SK-N-SH (cell line): ENCODE data around the gene AMT. TPM values are rescaled to one million over a fixed set of nuclear protein-coding genes. Genes with fewer than 3 reads are reported as not detected.
"Not testable (repeated sequence)": the region's sequence is repeated elsewhere in the genome, so short reads cannot be mapped to it uniquely, and the experiment has no call there.

Experiments used
- CTCF ChIA-PET: fragments of 300-600, 350-600 bp; formaldehyde crosslinking; extraction: SDS; loops from one replicate; lab custom pipeline; 2021; lab: Yijun Ruan, JAX
- POLR2A ChIA-PET: fragments of 350-600 bp; sonication (Branson Sonifier 250); formaldehyde crosslinking; extraction: SDS; loops from one replicate; lab custom pipeline; 2020; ENCODE audit warnings: antibody characterized with exemption, inconsistent platforms; lab: Yijun Ruan, JAX
- DNase-seq: peaks from one replicate; pipeline ENCODE4 v3.0.0; 2012
- H2AFZ ChIP-seq: fragments of 200-600 bp; sonication (generic); 2 replicates; pipeline ENCODE4 v1.8.1; 2016; ENCODE audit warnings: antibody characterized with exemption, mild to moderate bottlenecking, low read depth
- H3F3A ChIP-seq: fragments of 200-600 bp; sonication (generic); replicated peaks from 2 replicates; pipeline ENCODE3; 2016; ENCODE audit warnings: antibody characterized with exemption, mild to moderate bottlenecking; ENCODE audit not compliant: insufficient read depth
- H3K27ac ChIP-seq, 2 experiments: fragments of 200-500 bp in 1 of 2; fragments of 200-600 bp in 1 of 2; sonication (Bioruptor generic) in 1 of 2; sonication (generic), shearing (Covaris generic) in 1 of 2; 2 replicates each; pipeline versions ENCODE4 v1.5.1 to v1.6.1; 2014 to 2016; ENCODE audit warnings: low read depth in 2 of 2, inconsistent platforms in 1 of 2, low read length in 1 of 2, mild to moderate bottlenecking in 1 of 2, mixed read lengths in 1 of 2
- H3K27me3 ChIP-seq: fragments of 200-600 bp; sonication (generic), shearing (Covaris generic); 2 replicates; pipeline ENCODE4 v1.6.1; 2016; ENCODE audit warnings: mixed run types; ENCODE audit not compliant: insufficient read depth
- H3K36me3 ChIP-seq, 2 experiments: fragments of 200-500 bp in 1 of 2; fragments of 200-600 bp in 1 of 2; sonication (Bioruptor generic) in 1 of 2; sonication (generic) in 1 of 2; replicated peaks in 1 of 2; 2 replicates each; pipeline versions ENCODE3 to v1.5.1; 2014 to 2016; ENCODE audit warnings: low read length in 1 of 2, mild to moderate bottlenecking in 1 of 2; ENCODE audit not compliant: insufficient read depth in 2 of 2, control insufficient read depth in 1 of 2
- H3K4me1 ChIP-seq, 2 experiments: fragments of 200-500 bp in 1 of 2; fragments of 200-600 bp in 1 of 2; sonication (Bioruptor generic) in 1 of 2; sonication (generic), shearing (Covaris generic) in 1 of 2; 2 replicates each; pipeline versions ENCODE4 v1.5.1 to v1.6.1; 2014 to 2016; ENCODE audit warnings: low read depth in 1 of 2, low read length in 1 of 2, mixed run types in 1 of 2; ENCODE audit not compliant: insufficient read depth in 2 of 2, control insufficient read depth in 1 of 2
- H3K4me2 ChIP-seq: fragments of 200-600 bp; sonication (generic), shearing (Covaris generic); 2 replicates; pipeline ENCODE4 v1.6.1; 2017; ENCODE audit warnings: mixed run types
- H3K4me3 ChIP-seq, 2 experiments: fragments of 200-500 bp in 1 of 2; fragments of 200-600 bp in 1 of 2; sonication (Bioruptor generic) in 1 of 2; sonication (generic), shearing (Covaris generic) in 1 of 2; 2 replicates each; pipeline versions ENCODE4 v1.5.1 to v1.8.1; 2014 to 2016; ENCODE audit warnings: low read depth in 2 of 2, inconsistent platforms in 1 of 2, low read length in 1 of 2, mild to moderate bottlenecking in 1 of 2, mixed read lengths in 1 of 2, moderate library complexity in 1 of 2
- H3K79me2 ChIP-seq: fragments of 200-600 bp; sonication (generic); 2 replicates; pipeline ENCODE4 v1.8.1; 2017; ENCODE audit warnings: mild to moderate bottlenecking; ENCODE audit not compliant: insufficient read depth
- H3K9ac ChIP-seq: fragments of 200-600 bp; sonication (generic); 2 replicates; pipeline ENCODE4 v1.6.1; 2017; ENCODE audit warnings: mixed run types
- H3K9me2 ChIP-seq: fragments of 200-600 bp; sonication (generic); 2 replicates; pipeline ENCODE4 v1.6.1; 2017; ENCODE audit warnings: mixed run types
- H3K9me3 ChIP-seq: fragments of 200-600 bp; sonication (generic); 2 replicates; pipeline ENCODE4 v1.6.1; 2017; ENCODE audit warnings: mixed run types, mild to moderate bottlenecking, moderate library complexity
- H4K20me1 ChIP-seq: fragments of 200-600 bp; sonication (generic); 2 replicates; pipeline ENCODE4 v1.6.1; 2017; ENCODE audit warnings: mild to moderate bottlenecking, mixed run types; ENCODE audit not compliant: insufficient read depth
- FOXM1 ChIP-seq: IDR thresholded peaks from 2 replicates; pipeline ENCODE4 v1.4.0; 2012; ENCODE audit warnings: low read depth, mild to moderate bottlenecking
- GATA2 ChIP-seq: sonication (generic); formaldehyde crosslinking; IDR thresholded peaks from 2 replicates; pipeline ENCODE4 v1.5.0; 2020; ENCODE audit warnings: mild to moderate bottlenecking, missing genetic modification reagents
- MXI1 ChIP-seq: IDR thresholded peaks from 2 replicates; pipeline ENCODE4 v1.6.1; 2012; ENCODE audit warnings: mild to moderate bottlenecking, low read depth, low read length, improper control_type of control experiment
- SMC3 ChIP-seq: IDR thresholded peaks from 2 replicates; pipeline ENCODE4 v1.6.1; 2012; ENCODE audit warnings: low read depth, low read length, improper control_type of control experiment
- YY1 ChIP-seq: IDR thresholded peaks from 2 replicates; pipeline ENCODE4 v1.4.0; 2012; ENCODE audit warnings: low read depth, mild to moderate bottlenecking
- WGBS: methylation state at CpG from one replicate; pipeline ENCODE4 v1.1.6; 2017; ENCODE audit warnings: low lambda C conversion rate; 5-methylcytosine and 5-hydroxymethylcytosine counted together
- polyA plus RNA-seq, 3 experiments: library from polyadenylated mRNA; depleted of rRNA; stranded (reverse); fragments of >200 nt; gene quantifications; 2 replicates each; pipeline ENCODE4 v1.2.3, GENCODE V29; 2012
- TF ChIP-seq, protein P1 (sequence below): IDR thresholded peaks from 2 replicates; pipeline ENCODE4; 2012

AMT gene
- polyA plus RNA-seq, 1 of the 3 experiments (the other 2 are of a cell fraction), result 17.6 TPM

DNA sequence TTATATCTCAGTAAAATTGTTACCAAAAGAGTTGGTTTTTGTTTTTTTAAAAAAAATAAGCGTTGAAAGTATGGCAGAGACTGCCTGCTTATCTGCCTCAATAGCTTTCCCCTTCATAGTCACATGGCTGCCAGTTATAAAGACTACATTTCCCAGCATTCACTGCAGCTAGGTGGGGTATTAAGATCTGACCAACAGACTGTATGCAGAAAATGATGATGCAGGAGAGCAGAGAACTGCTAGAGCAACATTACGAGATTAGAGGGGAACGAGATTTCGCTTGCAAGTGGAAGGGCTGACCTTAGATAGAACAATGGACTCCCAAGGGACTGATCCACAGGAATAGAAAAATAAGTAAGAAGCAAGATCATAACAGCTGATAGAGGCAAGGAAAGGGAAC, 24.8 kb downstream of the AMT start:
- Histone ChIP-seq H3K4me1 (no peaks in the 10 kb centered on the region), H3K27ac (no peak overlapping the region), H3K4me2 (no peak overlapping the region), H3K9me2 (no peaks in the 10 kb centered on the region), H3F3A (peaks cover 14% of the 10 kb centered on the region), H3K4me3 (no peak overlapping the region), H3K9me3 (no peaks in the 10 kb centered on the region)
- TF ChIP-seq MXI1 (peak; percentile 60; the same call in 1 of the 2 replicates), FOXM1 (no peak), YY1 (peak; percentile 78; the same call in 1 of the 2 replicates), GATA2 (CRISPR knock-in tag) (no peak)
- TF ChIP-seq, all 33 proteins: peak for 2
- Histone ChIP-seq H4K20me1 (peaks cover 99% of the 10 kb centered on the region), H2AFZ (no peak overlapping the region), H3K36me3 (peaks cover 0 to 36% of the 10 kb centered on the region in 2 experiments), H3K9ac (no peak overlapping the region), H3K79me2 (peaks cover 100% of the 10 kb centered on the region), H3K27me3 (no peaks in the 10 kb centered on the region)
- DNase-seq, result peak; percentile 61
- ChIA-PET CTCF (interaction anchor here (0.6 to 1.2 kb wide), 2 partner anchors 8 to 239 kb away, joined by 3 read pairs; no protein-coding TSS in a partner anchor), POLR2A (interaction anchor here (0.6 kb wide), 1 partner anchor 12 kb away, joined by 3 read pairs; no protein-coding TSS in a partner anchor)
- 86% methylated on average over 4 of the region's 4 CpGs for WGBS

DNA sequence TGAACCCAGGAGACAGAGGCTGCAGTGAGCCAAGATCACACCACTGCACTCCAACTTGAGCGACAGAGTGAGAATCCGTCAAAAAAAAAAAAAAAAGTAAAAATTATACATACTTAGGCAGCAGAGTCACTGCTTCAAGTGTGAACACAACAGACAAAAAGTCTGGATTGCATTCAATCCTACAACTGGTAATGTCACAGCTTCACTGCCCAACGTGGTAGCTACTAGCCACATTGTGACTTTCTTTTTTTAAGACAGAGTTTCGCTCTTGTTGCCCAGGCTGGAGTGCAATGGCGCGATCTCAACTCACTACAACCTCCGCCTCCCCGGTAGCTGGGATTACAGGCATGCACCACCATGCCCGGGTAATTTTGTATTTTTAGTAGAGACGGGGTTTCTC, 31.0 kb downstream of the AMT start:
- H3K4me2 ChIP-seq, H2AFZ ChIP-seq, CTCF ChIA-PET, H3K9me3 ChIP-seq, H3K4me3 ChIP-seq, POLR2A ChIA-PET, H3K9ac ChIP-seq, DNase-seq, H3K4me1 ChIP-seq, H3K27me3 ChIP-seq, H3K9me2 ChIP-seq, H3K27ac ChIP-seq: not testable (repeated sequence)
- WGBS, result 93% methylated on average over 10 of the region's 10 CpGs
- Histone ChIP-seq H3F3A (peaks cover 11% of the 10 kb centered on the region), H3K36me3 (peaks cover 0 to 30% of the 10 kb centered on the region in 2 experiments), H3K79me2 (peaks cover 100% of the 10 kb centered on the region), H4K20me1 (peaks cover 99% of the 10 kb centered on the region)

GRCh38 chr3:49389297-49389696, 33.0 kb downstream of the AMT start:
- 97% methylated on average over 6 of the region's 6 CpGs for WGBS
- no peak for DNase-seq
- CTCF ChIA-PET, result interaction anchor here (0.6 to 0.9 kb wide), 3 partner anchors 8 to 103 kb away, joined by 3 to 5 read pairs (median 3); no protein-coding TSS in a partner anchor
- Histone ChIP-seq H4K20me1 (peaks cover 99% of the 10 kb centered on the region), H3K27me3 (no peaks in the 10 kb centered on the region), H3K36me3 (peaks cover 0 to 15% of the 10 kb centered on the region in 2 experiments), H3F3A (peaks cover 16% of the 10 kb centered on the region), H3K27ac (no peak overlapping the region), H3K9me2 (no peaks in the 10 kb centered on the region), H3K4me3 (no peak overlapping the region), H3K9ac (no peak overlapping the region), H2AFZ (no peak overlapping the region), H3K9me3 (no peaks in the 10 kb centered on the region), H3K79me2 (peaks cover 100% of the 10 kb centered on the region), H3K4me1 (no peaks in the 10 kb centered on the region), H3K4me2 (no peak overlapping the region)
- POLR2A ChIA-PET, result interaction anchor here (0.9 kb wide), 1 partner anchor 22 kb away, joined by 6 read pairs; the partner anchor contains the start of gene RHOA
- TF ChIP-seq, protein P1, sequence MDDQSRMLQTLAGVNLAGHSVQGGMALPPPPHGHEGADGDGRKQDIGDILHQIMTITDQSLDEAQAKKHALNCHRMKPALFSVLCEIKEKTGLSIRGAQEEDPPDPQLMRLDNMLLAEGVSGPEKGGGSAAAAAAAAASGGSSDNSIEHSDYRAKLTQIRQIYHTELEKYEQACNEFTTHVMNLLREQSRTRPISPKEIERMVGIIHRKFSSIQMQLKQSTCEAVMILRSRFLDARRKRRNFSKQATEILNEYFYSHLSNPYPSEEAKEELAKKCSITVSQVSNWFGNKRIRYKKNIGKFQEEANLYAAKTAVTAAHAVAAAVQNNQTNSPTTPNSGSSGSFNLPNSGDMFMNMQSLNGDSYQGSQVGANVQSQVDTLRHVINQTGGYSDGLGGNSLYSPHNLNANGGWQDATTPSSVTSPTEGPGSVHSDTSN, result no peak
- TF ChIP-seq SMC3, result no peak
